Osteoblast (primary cell): Measurements from ENCODE around the gene SGK2. TPM values are rescaled to one million over a fixed set of nuclear protein-coding genes. Genes with fewer than 3 reads are reported as not detected.

Source experiments
- DNase-seq: peaks from one replicate; pipeline ENCODE4 v3.0.0; 2011; ENCODE audit warnings: low spot score, mixed read lengths; ENCODE audit not compliant: insufficient read length; ENCODE audit errors: missing footprints
- H2AFZ ChIP-seq: 2 replicates; pipeline ENCODE4 v1.6.0; 2011; ENCODE audit warnings: mild to moderate bottlenecking, low read length
- H3K27ac ChIP-seq: 2 replicates; pipeline ENCODE4 v1.5.1; 2011; ENCODE audit warnings: mild to moderate bottlenecking, low read depth, low read length, moderate library complexity
- H3K27me3 ChIP-seq: 2 replicates; pipeline ENCODE4 v1.6.0; 2012; ENCODE audit warnings: mild to moderate bottlenecking, control low read depth, inconsistent platforms, low read length, moderate library complexity; ENCODE audit not compliant: insufficient read depth
- H3K36me3 ChIP-seq: 2 replicates; pipeline ENCODE4 v1.5.1; 2011; ENCODE audit warnings: mild to moderate bottlenecking, low read length, control low read depth, moderate library complexity; ENCODE audit not compliant: insufficient read depth
- H3K4me1 ChIP-seq: 2 replicates; pipeline ENCODE4 v1.5.1; 2011; ENCODE audit warnings: mild to moderate bottlenecking, low read length, control low read depth, moderate library complexity; ENCODE audit not compliant: insufficient read depth
- H3K4me2 ChIP-seq: 2 replicates; pipeline ENCODE4 v1.6.0; 2011; ENCODE audit warnings: mild to moderate bottlenecking, low read length; ENCODE audit not compliant: insufficient read depth
- H3K4me3 ChIP-seq: fragments of 200-600 bp; sonication (generic); 3 replicates; pipeline ENCODE4 v1.5.1; 2012; ENCODE audit warnings: mild to moderate bottlenecking, low read length, inconsistent platforms; ENCODE audit not compliant: insufficient read depth
- H3K79me2 ChIP-seq: 2 replicates; pipeline ENCODE4 v1.6.0; 2012; ENCODE audit warnings: mild to moderate bottlenecking, low read length, control low read depth, inconsistent platforms; ENCODE audit not compliant: insufficient read depth
- H3K9me3 ChIP-seq: 2 replicates; pipeline ENCODE4 v1.5.1; 2011; ENCODE audit warnings: low read depth, low read length, control low read depth
- H4K20me1 ChIP-seq: 2 replicates; pipeline ENCODE4 v1.6.0; 2012; ENCODE audit warnings: mild to moderate bottlenecking, low read length, control low read depth; ENCODE audit not compliant: insufficient read depth
- total RNA-seq: library from RNA; depleted of rRNA; stranded (reverse); fragments of >200 nt; gene quantifications from 2 replicates; pipeline ENCODE4 v1.2.3, GENCODE V29; 2012
- TF ChIP-seq, protein P1 (sequence below): IDR thresholded peaks from 2 replicates; pipeline ENCODE4 v1.5.1; 2011; ENCODE audit warnings: mild to moderate bottlenecking, low read depth, low read length, moderate library complexity; ENCODE audit errors: extremely low read depth

The SGK2 gene
- total RNA-seq, 1 donor = under 0.01 TPM

DNA sequence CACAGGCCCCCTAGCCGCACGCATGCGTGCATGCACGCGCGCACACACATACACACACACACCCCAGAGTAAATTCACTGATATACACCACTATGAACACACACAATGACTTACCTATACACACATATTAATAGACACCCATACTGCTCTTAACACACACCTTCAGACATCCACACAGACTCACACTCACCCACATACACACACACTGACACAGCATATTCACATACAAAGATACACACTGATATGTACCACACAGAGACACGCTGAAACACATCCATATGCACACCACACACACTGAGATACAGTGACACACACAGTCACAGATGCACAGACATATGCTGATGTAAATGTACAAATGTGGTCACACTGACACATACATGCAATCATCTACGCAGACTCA is 5.6 kb downstream of the SGK2 start:
- H3K27ac ChIP-seq = no peak overlapping the region
- DNase-seq = no peak
- TF ChIP-seq, protein P1, sequence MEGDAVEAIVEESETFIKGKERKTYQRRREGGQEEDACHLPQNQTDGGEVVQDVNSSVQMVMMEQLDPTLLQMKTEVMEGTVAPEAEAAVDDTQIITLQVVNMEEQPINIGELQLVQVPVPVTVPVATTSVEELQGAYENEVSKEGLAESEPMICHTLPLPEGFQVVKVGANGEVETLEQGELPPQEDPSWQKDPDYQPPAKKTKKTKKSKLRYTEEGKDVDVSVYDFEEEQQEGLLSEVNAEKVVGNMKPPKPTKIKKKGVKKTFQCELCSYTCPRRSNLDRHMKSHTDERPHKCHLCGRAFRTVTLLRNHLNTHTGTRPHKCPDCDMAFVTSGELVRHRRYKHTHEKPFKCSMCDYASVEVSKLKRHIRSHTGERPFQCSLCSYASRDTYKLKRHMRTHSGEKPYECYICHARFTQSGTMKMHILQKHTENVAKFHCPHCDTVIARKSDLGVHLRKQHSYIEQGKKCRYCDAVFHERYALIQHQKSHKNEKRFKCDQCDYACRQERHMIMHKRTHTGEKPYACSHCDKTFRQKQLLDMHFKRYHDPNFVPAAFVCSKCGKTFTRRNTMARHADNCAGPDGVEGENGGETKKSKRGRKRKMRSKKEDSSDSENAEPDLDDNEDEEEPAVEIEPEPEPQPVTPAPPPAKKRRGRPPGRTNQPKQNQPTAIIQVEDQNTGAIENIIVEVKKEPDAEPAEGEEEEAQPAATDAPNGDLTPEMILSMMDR = no peak

DNA sequence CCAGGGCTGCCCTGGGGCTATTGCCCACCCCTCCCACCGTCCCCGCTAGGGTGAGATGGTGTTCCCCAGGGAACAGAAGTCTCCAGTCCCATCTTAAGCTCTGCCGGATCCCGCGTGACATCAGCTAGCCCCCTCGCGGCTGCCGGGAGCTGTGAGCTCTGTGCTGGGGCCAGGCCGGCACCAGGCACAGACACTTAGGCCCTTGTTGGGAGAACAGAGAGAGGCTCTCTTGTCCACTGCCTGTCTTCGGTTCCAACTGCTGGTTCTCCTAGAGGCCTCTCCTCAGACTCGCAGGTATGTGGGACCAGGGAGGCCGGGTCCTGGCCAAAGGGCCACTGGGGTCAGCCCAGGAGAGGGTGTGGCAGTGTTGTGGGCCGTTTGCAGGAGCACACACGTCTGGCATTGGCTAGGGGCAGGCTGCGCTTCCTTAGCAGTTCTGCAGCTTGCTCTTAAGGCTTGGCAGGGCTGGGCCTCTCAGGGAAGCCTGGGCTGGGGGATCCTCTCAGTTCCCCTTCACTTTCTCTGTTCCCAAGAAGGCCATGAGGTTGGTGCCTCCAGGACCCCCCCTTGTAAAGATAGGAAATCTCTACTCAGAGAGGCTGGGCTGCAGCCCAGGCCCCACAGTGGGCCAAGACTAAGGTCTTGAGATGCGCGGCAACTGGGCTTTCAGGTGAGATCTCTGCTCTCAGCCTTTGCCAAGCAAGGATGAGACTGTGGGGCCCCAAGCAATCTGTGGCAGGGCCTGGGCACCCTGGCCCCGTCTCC is 6.3 kb downstream of the SGK2 start:
- H3K4me1 ChIP-seq = no peaks in the 10 kb centered on the region
- H3K27ac ChIP-seq = no peak overlapping the region
- H2AFZ ChIP-seq = no peak overlapping the region
- H3K4me2 ChIP-seq = no peak overlapping the region
- TF ChIP-seq, protein P1 = no peak
- H3K27me3 ChIP-seq = no peaks in the 10 kb centered on the region
- no peak for DNase-seq
- H3K9me3 ChIP-seq = no peaks in the 10 kb centered on the region
- no peaks in the 10 kb centered on the region for H3K79me2 ChIP-seq
- no peak overlapping the region for H3K4me3 ChIP-seq
- no peaks in the 10 kb centered on the region for H3K36me3 ChIP-seq
- no peaks in the 10 kb centered on the region for H4K20me1 ChIP-seq

More for the DNA sequence above, 5.6 kb downstream of the SGK2 start:
- H2AFZ ChIP-seq = no peak overlapping the region
- no peak overlapping the region for H3K4me3 ChIP-seq
- H3K27me3 ChIP-seq = no peaks in the 10 kb centered on the region
- no peaks in the 10 kb centered on the region for H3K4me1 ChIP-seq
- H3K36me3 ChIP-seq = no peaks in the 10 kb centered on the region
- no peaks in the 10 kb centered on the region for H4K20me1 ChIP-seq
- H3K4me2 ChIP-seq = no peak overlapping the region
- no peaks in the 10 kb centered on the region for H3K79me2 ChIP-seq
- H3K9me3 ChIP-seq = no peaks in the 10 kb centered on the region

DNA sequence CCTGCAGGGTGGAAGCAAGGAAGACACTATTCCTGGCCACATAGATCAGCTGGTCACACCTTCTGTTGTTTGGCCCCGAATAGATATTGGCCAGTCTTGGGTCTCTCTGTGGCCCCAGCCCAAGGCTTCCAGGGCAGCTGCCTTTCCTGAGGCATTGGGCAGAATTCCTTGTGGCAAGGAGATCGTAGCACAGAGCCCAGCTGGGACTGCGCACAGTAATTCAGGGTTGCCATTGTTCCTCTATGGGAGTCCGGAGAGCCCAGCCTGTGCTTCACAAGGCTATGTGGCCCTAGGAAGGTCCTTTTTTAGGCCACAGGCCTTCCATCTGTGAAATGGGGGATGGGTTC is 6.9 kb downstream of the SGK2 start:
- no peaks in the 10 kb centered on the region for H3K9me3 ChIP-seq
- no peak overlapping the region for H2AFZ ChIP-seq
- no peak for DNase-seq
- H3K79me2 ChIP-seq = no peaks in the 10 kb centered on the region
- no peaks in the 10 kb centered on the region for H3K4me1 ChIP-seq
- H3K4me2 ChIP-seq = no peak overlapping the region
- H3K36me3 ChIP-seq = no peaks in the 10 kb centered on the region
- no peak overlapping the region for H3K4me3 ChIP-seq
- no peaks in the 10 kb centered on the region for H3K27me3 ChIP-seq
- H4K20me1 ChIP-seq = no peaks in the 10 kb centered on the region
- H3K27ac ChIP-seq = no peak overlapping the region
- TF ChIP-seq, protein P1 = no peak

DNA sequence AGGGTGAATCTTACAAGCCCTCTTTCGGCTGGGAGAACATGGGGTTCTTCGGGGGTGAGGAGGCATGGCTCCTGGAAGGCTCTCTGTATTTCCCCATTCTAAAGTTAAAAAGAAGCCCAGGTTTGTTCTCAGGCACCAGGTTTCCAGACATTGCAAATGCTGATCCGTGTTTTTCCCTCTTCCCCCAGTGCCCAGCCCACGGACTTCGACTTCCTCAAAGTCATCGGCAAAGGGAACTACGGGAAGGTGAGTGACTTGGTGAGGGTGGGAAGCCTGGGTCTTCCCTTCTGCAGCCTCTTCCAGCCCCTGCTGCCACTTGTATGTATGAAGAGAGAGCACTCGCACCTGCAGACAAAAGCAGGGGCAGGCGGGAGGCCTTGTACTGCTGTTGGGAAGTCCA is 8.7 kb downstream of the SGK2 start:
- H3K4me3 ChIP-seq = no peak overlapping the region
- no peak overlapping the region for H3K4me2 ChIP-seq
- TF ChIP-seq, protein P1 = no peak

More for the DNA sequence above, 8.7 kb downstream of the SGK2 start:
- no peaks in the 10 kb centered on the region for H3K79me2 ChIP-seq
- H3K9me3 ChIP-seq = no peaks in the 10 kb centered on the region
- no peaks in the 10 kb centered on the region for H3K27me3 ChIP-seq
- H2AFZ ChIP-seq = no peak overlapping the region
- no peaks in the 10 kb centered on the region for H3K4me1 ChIP-seq
- H3K36me3 ChIP-seq = no peaks in the 10 kb centered on the region
- H3K27ac ChIP-seq = no peak overlapping the region
- no peaks in the 10 kb centered on the region for H4K20me1 ChIP-seq
- no peak for DNase-seq
